GM13976 (cell line): Measurements from ENCODE around the gene SCT.

Source experiments
- DNase-seq: peaks from one replicate; pipeline ENCODE4 v3.0.0; 2012; ENCODE audit warnings: low spot score
- CTCF ChIP-seq: IDR thresholded peaks from 2 replicates; pipeline ENCODE4 v1.5.1; 2012; ENCODE audit warnings: borderline replicate concordance, mild to moderate bottlenecking; ENCODE audit not compliant: insufficient read depth; ENCODE audit errors: extremely low read depth, missing control alignments, control extremely low read depth
- in situ Hi-C: fragments of 300-500 bp; cut with MboI; formaldehyde crosslinking; loops from one replicate; pipeline ENCODE4 v1.12.0; 2022; ENCODE audit warnings: low sequenced_read_pairs, mixed read lengths, inconsistent platforms; ENCODE audit not compliant: unreplicated experiment

Gene SCT

DNA sequence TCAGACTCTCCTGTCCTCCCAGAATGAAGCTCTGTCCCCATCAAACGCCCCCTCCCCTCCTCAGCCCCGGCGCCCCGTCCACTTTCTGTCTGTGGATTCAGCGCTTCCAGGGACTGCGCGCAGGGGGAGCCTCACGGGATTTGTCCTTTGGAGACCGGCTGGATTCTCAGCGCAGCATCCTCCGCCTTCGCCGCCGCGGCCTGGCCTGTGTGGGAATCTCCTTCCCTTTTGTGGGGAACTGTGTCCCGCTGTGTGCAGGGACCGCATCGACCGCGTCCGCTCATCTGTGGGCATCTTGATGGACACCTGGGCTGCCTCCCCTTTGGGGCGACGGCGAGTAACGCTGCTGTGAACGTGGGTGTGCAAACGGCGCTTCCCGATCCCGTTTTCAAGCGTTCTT is 1.1 kb upstream of the SCT start:
- no peak for DNase-seq
- TF ChIP-seq CTCF: no peak
- in situ Hi-C loops: no loop called here

DNA sequence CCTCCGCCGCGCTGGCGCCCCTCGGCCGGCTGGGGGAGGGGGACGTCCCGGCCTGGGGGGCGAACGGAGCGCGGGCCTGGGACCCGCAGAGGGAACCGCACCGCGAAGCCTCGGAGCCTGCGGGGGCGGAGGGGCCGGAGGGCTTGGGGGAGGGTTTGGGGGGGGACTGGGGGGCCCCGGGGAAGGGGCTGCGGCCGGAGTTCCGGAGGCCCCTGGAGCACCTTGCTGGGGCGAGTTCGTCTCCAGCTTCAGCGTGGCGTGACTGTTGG is 261 bp upstream of the SCT start:
- in situ Hi-C loops: no loop called here
- no peak for DNase-seq
- TF ChIP-seq CTCF: no peak

DNA sequence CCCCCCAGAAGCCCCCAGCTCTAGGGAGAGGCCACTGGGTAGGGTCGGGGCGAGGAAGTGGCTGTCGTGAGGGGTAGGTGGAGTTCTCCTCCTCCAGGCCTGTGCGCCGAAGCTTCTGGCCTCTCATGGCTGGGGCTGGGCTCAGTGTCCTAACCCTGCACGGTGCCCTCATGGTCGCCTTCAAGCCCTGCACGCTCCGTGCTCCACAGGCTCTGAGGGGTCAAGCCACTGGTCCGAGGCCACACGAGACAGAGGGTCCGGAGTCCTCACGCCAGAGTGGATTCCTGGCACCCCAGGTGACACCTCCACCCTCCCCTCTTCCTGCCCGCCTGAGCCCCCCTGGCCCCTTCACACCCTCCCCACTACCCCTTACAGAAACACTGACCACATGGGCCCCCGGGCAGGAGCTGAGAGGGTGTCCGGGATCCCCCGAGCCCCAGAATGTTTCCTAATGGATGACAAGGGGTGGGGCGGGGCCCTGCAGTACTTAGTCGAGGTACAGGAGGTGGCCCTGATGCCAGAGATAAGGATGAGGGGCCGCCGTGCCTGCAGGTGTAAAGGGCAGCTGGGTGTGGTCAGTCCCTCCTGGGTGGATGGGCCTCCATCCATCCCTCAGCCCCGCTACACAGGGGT is 1.2 kb downstream of the SCT start:
- no peak for TF ChIP-seq CTCF
- in situ Hi-C loops: no loop called here
- no peak for DNase-seq

DNA sequence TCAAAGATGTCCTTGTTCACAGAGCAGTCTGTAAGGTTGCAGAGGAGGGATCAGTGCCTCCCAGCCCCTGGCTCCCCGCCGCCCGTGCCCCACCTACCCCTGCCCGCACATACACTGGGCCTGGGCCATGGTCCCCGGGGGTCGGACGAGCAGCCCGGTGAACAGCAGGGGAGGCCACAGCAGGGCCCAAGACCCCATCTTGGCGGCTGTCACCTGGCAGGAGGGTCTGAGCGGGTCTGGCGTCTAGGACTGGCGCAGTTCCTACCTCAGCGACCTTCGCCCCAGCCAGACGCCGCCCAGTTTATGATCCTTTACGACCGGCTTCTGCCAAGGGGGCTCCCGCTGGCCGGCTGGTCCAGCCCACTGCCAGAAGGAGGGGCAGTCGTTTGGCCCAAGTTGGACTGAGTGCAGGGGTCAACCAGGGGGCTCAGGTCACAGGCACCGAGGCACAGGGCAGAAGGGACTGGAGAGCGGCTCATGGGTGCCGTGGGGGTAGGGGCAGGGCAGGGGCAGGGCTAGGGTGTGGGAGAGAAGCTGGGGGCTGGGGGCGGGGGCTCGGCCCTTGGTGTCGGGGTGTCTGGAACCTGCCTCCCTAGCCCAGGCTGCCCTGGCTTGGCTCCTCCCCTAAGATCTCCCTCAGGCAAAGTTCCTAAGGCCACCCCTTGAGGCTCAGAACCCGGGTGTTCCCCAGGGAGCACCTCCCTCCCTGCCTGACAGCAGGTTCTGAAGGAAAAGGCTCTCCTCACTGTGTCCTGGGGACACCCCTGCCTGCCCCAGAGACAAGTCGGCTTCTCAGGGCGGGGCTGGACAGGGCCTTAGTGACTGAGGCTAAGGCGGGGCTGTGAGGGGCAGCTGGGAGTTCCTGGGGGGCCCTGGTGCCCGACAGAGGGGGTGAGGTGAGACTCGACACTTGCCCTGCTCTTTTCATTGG is 2.0 kb downstream of the SCT start, which contains the start of gene CDHR5:
TSS of gene CDHR5 (minus strand) at position 251 of the 931 bp plus-strand sequence. CDS start at position 198, 53 bp downstream.
- DNase-seq: no peak
- TF ChIP-seq CTCF: no peak
- in situ Hi-C loops: no loop called here

DNA sequence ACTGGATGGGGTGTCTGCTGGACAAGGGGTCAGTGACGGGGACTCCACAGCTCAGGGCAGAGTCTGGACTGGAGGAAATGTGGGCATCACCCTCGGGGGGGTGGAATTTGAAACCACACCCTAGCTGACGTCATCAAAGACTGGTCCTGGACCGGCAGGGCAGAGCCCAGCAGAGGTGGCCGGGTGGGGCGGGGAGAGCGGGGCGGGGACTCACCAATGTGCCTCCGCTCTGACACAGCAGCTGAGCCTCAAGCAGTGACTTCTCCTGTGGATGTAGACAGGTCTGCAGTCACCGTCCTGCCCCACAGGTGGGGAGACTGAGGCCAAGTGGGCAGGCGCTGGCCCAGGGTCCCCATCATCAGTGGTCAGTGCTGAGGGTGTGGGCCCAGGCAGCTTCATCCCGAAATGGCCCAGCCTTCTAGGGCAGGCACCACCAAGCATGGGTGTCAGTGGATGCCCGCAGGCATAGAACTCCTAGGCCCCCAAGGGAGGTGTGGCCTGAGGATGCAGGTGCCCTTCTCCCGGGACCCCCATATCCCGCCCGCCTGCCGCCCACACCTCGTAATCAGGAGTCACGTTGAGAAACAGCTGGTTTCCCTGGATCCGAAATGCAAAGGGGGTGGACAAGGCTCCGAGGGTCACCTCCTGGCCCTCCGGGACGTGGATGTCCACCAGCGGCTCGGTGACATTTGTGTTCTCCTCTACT is 2.8 kb downstream of the SCT start:
- in situ Hi-C loops: no loop called here
- TF ChIP-seq CTCF: no peak
- no peak for DNase-seq

GRCh38 chr11:623349-623869 is 3.6 kb downstream of the SCT start:
- in situ Hi-C loops: no loop called here
- DNase-seq: no peak
- TF ChIP-seq CTCF: no peak
